ENCODE data around the gene CLTC. TPM values are rescaled to one million over a fixed set of nuclear protein-coding genes. Genes with fewer than 3 reads are reported as not detected.

Gene CLTC
- total RNA-seq, 1 donor from 2014 or later: 113 TPM

DNA sequence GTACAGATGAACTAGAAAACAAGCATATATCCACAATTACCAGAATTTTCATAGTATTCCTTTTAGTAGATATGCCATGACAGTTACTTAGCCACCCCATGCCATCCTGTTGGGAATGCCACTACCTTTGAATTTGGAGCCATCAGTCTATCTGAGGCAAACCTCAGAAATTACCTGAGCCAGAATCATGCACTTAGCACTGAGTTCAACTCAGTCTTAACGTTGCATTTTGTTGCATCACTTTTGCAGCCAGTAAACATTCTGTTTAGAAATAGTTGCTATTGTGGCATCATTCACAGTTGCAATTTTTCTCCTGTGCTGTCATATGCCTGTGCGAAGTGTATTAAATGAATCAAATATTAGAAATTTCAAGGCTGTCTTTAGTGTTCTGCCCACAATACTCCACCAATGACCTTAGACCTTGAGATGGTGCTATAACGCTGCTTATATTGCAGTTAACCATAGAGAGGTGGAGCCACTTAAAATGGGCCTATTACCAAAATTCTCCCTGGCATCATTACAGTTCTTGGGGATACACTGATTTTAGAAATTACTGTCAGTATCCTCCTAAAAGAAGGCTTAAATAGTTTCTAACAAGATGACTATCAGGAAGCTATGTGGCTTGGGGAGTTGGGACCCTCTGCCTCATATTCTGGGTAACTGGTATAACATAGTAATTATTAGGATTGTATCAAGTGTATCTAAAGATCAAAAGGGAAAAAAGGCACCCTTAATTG is 76.4 kb downstream of the CLTC start:
- Histone ChIP-seq H3K27ac (no peak overlapping the region), H3K9me3 (no peaks in the 10 kb centered on the region), H3K36me3 (peaks cover 0 to 58% of the 10 kb centered on the region in 2 donors), H3K27me3 (no peaks in the 10 kb centered on the region), H3K4me1 (no peaks in the 10 kb centered on the region), H3K4me3 (no peak overlapping the region)
- DNase-seq (ENCODE audit: extremely low spot score in 2 of 2): no peak
- TF ChIP-seq, protein P1, sequence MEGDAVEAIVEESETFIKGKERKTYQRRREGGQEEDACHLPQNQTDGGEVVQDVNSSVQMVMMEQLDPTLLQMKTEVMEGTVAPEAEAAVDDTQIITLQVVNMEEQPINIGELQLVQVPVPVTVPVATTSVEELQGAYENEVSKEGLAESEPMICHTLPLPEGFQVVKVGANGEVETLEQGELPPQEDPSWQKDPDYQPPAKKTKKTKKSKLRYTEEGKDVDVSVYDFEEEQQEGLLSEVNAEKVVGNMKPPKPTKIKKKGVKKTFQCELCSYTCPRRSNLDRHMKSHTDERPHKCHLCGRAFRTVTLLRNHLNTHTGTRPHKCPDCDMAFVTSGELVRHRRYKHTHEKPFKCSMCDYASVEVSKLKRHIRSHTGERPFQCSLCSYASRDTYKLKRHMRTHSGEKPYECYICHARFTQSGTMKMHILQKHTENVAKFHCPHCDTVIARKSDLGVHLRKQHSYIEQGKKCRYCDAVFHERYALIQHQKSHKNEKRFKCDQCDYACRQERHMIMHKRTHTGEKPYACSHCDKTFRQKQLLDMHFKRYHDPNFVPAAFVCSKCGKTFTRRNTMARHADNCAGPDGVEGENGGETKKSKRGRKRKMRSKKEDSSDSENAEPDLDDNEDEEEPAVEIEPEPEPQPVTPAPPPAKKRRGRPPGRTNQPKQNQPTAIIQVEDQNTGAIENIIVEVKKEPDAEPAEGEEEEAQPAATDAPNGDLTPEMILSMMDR (IDR thresholded peaks at IDR 0.05): no peak
- TF ChIP-seq POLR2AphosphoS5 (IDR thresholded peaks at IDR 0.05; ENCODE audit: insufficient read depth in 1 of 2, low read depth in 1 of 2): no peak
- no peak for TF ChIP-seq POLR2A (IDR thresholded peaks at IDR 0.05)
- intact Hi-C loops (cut with DNase I): no loop called here

DNA sequence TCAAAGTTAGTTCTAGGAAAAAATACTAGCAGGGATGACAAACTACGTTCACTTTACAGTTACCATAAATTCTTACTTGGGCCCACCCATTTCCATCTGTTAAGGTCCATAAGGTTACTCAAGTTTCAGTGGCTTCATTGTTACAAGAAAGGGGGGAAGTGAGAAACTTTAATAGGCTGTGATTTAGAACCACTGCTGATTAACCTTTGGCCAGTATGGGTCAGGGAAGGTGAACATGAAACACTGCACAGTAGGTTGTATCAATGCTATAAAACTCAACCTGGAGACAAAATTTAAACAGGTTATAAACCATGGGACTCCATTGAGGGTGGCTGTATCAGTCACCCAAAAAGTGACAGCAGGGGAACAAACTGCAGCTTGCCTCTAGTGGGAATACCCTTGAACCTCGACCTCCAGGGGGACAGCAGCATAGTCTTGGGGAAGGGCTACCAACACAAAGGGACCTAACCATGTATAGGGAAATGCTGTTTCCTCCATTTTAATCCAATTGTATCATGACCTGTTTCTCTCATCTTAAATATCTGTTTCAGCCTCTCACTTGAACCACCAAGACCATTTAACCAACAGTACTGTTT is 77.1 kb downstream of the CLTC start:
- Histone ChIP-seq H3K9me3 (no peaks in the 10 kb centered on the region), H3K27ac (no peak overlapping the region), H3K36me3 (peaks cover 0 to 55% of the 10 kb centered on the region in 2 donors), H3K4me1 (no peaks in the 10 kb centered on the region), H3K27me3 (no peaks in the 10 kb centered on the region), H3K4me3 (no peak overlapping the region)
- intact Hi-C loops (cut with DNase I): no loop called here
- TF ChIP-seq POLR2AphosphoS5 (IDR thresholded peaks at IDR 0.05; ENCODE audit: insufficient read depth in 1 of 2, low read depth in 1 of 2) (no peak), POLR2A (IDR thresholded peaks at IDR 0.05) (no peak)
- TF ChIP-seq, protein P1 (IDR thresholded peaks at IDR 0.05): no peak
- no peak for DNase-seq (ENCODE audit: extremely low spot score in 2 of 2)

DNA sequence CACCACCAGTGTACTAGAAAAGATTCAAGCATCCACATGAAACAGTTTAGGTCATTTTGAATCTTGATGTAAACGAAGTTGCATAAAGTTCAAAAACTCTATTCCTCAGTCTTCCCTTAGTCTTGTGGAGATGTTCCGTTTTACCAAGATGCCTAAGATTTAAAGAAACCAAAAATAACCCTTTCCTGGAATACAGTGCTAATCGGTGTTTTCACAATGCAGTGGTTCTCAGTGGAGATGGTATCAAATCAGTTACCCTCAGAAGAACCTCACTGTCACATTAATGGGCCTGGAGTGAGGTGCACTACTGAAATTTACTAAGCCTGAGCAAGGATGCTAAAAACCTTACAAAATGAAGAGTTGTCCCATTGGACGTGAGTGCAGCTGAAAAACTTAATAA is 78.4 kb downstream of the CLTC start:
- Histone ChIP-seq H3K27ac (no peak overlapping the region), H3K27me3 (no peaks in the 10 kb centered on the region), H3K36me3 (peaks cover 0 to 48% of the 10 kb centered on the region in 2 donors), H3K4me1 (no peaks in the 10 kb centered on the region), H3K4me3 (no peak overlapping the region), H3K9me3 (no peaks in the 10 kb centered on the region)
- TF ChIP-seq, protein P1 (IDR thresholded peaks at IDR 0.05): no peak
- intact Hi-C loops (cut with DNase I): no loop called here
- no peak for DNase-seq (ENCODE audit: extremely low spot score in 2 of 2)

DNA sequence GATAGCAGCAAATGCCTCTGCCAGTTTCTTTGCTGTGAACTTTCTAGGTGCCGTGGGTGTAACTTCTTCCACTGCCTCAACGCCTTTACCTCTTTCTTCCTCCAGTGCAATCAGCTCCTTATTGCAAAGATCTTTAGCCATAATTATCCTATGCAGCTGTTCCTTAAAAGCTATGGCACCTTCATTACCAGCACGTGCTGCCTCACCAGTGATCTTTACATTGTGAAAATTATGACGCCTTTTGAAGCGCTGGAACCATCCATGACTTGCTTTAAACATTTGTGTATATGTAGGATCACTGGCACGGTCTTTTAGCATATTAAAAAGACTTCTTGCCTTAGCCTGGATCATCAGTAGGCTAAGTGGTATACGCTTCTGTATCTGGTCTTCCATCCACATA is 79.5 kb downstream of the CLTC start:
- no peak overlapping the region for H3K4me3 ChIP-seq
- TF ChIP-seq, protein P1 (IDR thresholded peaks at IDR 0.05): no peak
- TF ChIP-seq POLR2AphosphoS5 (IDR thresholded peaks at IDR 0.05; ENCODE audit: insufficient read depth in 1 of 2, low read depth in 1 of 2): no peak
- TF ChIP-seq POLR2A (IDR thresholded peaks at IDR 0.05): no peak
- DNase-seq (ENCODE audit: extremely low spot score in 2 of 2): no peak
- H3K27me3 ChIP-seq: no peaks in the 10 kb centered on the region
- no peak overlapping the region for H3K27ac ChIP-seq
- H3K4me1 ChIP-seq: peaks cover 5% of the 10 kb centered on the region
- H3K36me3 ChIP-seq: peaks cover 0 to 41% of the 10 kb centered on the region in 2 donors
- no peaks in the 10 kb centered on the region for H3K9me3 ChIP-seq
- intact Hi-C loops (cut with DNase I): no loop called here

DNA sequence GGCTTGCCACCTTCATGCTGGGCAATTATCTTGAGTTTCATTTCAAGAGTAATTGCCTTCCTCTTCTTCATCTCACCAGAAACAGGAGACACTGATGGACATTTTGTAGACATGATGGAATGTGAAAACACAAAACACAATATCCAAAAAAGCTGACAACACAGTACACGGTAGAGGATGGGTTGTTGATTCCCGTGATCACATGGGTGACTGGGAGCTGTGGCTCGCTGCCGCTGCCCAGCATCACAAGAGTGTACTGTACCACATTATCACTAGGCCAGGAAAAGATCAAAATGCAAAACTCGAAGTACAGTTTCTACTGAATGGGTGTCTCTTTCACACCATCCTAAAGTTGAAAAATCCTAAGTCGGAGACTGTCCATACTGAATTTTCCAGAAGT is 80.1 kb downstream of the CLTC start:
- no peaks in the 10 kb centered on the region for H3K27me3 ChIP-seq
- no peak for TF ChIP-seq POLR2AphosphoS5 (IDR thresholded peaks at IDR 0.05; ENCODE audit: insufficient read depth in 1 of 2, low read depth in 1 of 2)
- TF ChIP-seq POLR2A (IDR thresholded peaks at IDR 0.05): no peak
- TF ChIP-seq, protein P1 (IDR thresholded peaks at IDR 0.05): no peak
- no peak overlapping the region for H3K27ac ChIP-seq
- peaks cover 5% of the 10 kb centered on the region for H3K4me1 ChIP-seq
- intact Hi-C loops (cut with DNase I): no loop called here
- no peaks in the 10 kb centered on the region for H3K9me3 ChIP-seq
- DNase-seq (ENCODE audit: extremely low spot score in 2 of 2): no peak
- H3K36me3 ChIP-seq: peaks cover 0 to 35% of the 10 kb centered on the region in 2 donors
- no peak overlapping the region for H3K4me3 ChIP-seq
